Measurements from ENCODE around the gene HES5. TPM values are rescaled to one million over a fixed set of nuclear protein-coding genes. Genes with fewer than 3 reads are reported as not detected.
A peak's percentile ranks its signal among the peaks of the same experiment; 100 is the strongest.

Gene HES5
- total and polyA plus RNA-seq, 8 donors, result 0.07 to 0.25 (median 0.15) TPM; not detected in 4

- no peaks in the 10 kb centered on the region for H3K4me1 ChIP-seq
- TF ChIP-seq CTCF (IDR thresholded peaks at IDR 0.05), result no peak
- FAIRE-seq (no peak), DNase-seq (no peak), ATAC-seq (no peak)
- intact Hi-C loops (cut with DNase I), result no loop called here
- H3K27me3 ChIP-seq, result no peaks in the 10 kb centered on the region
- no peaks in the 10 kb centered on the region for H3K36me3 ChIP-seq
- H3K4me3 ChIP-seq, result no peak overlapping the region
- WGBS, 2 donors, result 71 to 77% methylated on average over 11 of the region's 11 CpGs
- no peaks in the 10 kb centered on the region for H3K9me3 ChIP-seq
- no peak overlapping the region for H3K27ac ChIP-seq
Observed at GRCh38 chr1:2482588-2482987, 47.5 kb downstream of the HES5 start.

- intact Hi-C loops (cut with DNase I), result no loop called here
Observed at GRCh38 chr1:2481885-2482284, 48.2 kb downstream of the HES5 start.

GRCh38 chr1:2480986-2481364 is 49.1 kb downstream of the HES5 start:
- H3K4me3 ChIP-seq, result no peak overlapping the region
- no peak for DNase-seq
- 81% methylated on average over 12 of the region's 12 CpGs for WGBS, 2 donors
- H3K9me3 ChIP-seq, result no peaks in the 10 kb centered on the region
- H3K27ac ChIP-seq, result no peak overlapping the region
- ATAC-seq, result peak in 1 of 4 donors; percentile 41
- no peak for FAIRE-seq
- TF ChIP-seq CTCF (IDR thresholded peaks at IDR 0.05), result no peak
- no peaks in the 10 kb centered on the region for H3K27me3 ChIP-seq
- no peaks in the 10 kb centered on the region for H3K36me3 ChIP-seq
- intact Hi-C loops (cut with DNase I), result no loop called here
- no peaks in the 10 kb centered on the region for H3K4me1 ChIP-seq

More at GRCh38 chr1:2481885-2482284, 48.2 kb downstream of the HES5 start:
- no peaks in the 10 kb centered on the region for H3K27me3 ChIP-seq
- peak in 1 of 4 donors; percentile 14 for ATAC-seq
- H3K27ac ChIP-seq, result no peak overlapping the region
- no peak overlapping the region for H3K4me3 ChIP-seq
- no peak for DNase-seq
- no peaks in the 10 kb centered on the region for H3K36me3 ChIP-seq
- no peaks in the 10 kb centered on the region for H3K9me3 ChIP-seq
- FAIRE-seq, result no peak
- no peak for TF ChIP-seq CTCF (IDR thresholded peaks at IDR 0.05)
- no peaks in the 10 kb centered on the region for H3K4me1 ChIP-seq
- 71 to 81% methylated on average over 10 of the region's 10 CpGs for WGBS, 2 donors

GRCh38 chr1:2480236-2480985 is 49.7 kb downstream of the HES5 start:
- peak in 1 of 4 donors; percentile 11 for ATAC-seq
- Histone ChIP-seq H3K36me3 (no peaks in the 10 kb centered on the region), H3K4me1 (no peaks in the 10 kb centered on the region), H3K4me3 (no peak overlapping the region), H3K9me3 (no peaks in the 10 kb centered on the region), H3K27ac (no peak overlapping the region), H3K27me3 (no peaks in the 10 kb centered on the region)
- TF ChIP-seq CTCF (IDR thresholded peaks at IDR 0.05), result no peak
- WGBS, 2 donors, result 73 to 75% methylated on average over 18 of the region's 18 CpGs
- intact Hi-C loops (cut with DNase I), result no loop called here
- no peak for FAIRE-seq
- DNase-seq, result no peak

GRCh38 chr1:2479618-2480017 is 50.4 kb downstream of the HES5 start:
- Histone ChIP-seq H3K9me3 (no peaks in the 10 kb centered on the region), H3K4me1 (no peaks in the 10 kb centered on the region), H3K4me3 (no peak overlapping the region), H3K36me3 (no peaks in the 10 kb centered on the region), H3K27ac (no peak overlapping the region), H3K27me3 (no peaks in the 10 kb centered on the region)
- ATAC-seq (no peak), FAIRE-seq (no peak), DNase-seq (no peak)
- intact Hi-C loops (cut with DNase I), result no loop called here
- 70 to 75% methylated on average over 27 to 28 of the region's 28 CpGs for WGBS, 2 donors
- TF ChIP-seq CTCF (IDR thresholded peaks at IDR 0.05), result no peak
